GM21737 (cell line): Measurements from ENCODE around the gene DOCK9.

Experiments
- ATAC-seq: cut with Tn5 transposase; IDR thresholded peaks from one replicate; pipeline ENCODE4 v1.9.1; 2021; ENCODE audit warnings: mild to moderate bottlenecking, moderate library complexity; ENCODE audit not compliant: unreplicated experiment

The DOCK9 gene

DNA sequence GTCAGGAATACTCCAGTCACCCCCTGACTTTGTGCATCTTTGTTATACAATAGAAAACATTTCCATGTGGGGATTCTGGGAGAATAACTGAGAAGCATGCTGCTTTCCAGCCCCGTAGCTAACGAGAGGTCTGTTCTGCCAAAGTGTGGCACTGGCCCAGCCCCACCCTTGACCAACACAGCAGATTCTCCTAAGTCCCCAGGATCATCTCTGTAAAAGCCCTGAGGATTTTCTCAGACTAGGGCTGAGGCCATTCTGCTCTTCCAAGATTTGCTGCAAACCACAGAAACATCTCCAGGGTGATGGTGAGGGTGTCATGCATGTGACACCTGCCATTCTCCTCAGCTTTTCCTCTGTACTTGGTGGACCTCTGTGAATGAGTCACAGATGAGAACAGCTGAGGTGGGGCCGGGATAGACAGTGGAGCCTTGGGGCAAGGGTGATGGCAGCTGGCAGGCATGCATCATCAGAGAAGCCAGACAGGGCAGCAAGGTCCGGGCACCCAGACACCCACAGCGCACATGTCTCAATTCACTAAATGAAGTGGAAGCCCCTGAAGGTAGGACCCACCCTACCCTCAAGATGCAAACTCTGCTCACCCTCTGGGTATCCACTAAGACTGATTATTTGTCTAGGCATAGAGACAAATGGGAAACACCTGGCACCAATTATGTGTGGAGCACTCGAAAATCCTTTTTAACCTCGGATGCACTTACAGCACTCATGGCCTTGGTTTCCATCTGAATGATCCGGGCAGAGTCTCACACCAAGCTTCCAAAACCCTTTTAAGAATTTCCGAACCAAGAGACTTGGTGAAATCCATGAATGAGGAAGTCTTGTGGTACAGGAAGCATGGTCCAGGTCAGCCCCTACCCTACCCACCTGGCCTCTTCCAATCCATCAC is 20.1 kb upstream of the DOCK9 start:
- ATAC-seq, result no peak

DNA sequence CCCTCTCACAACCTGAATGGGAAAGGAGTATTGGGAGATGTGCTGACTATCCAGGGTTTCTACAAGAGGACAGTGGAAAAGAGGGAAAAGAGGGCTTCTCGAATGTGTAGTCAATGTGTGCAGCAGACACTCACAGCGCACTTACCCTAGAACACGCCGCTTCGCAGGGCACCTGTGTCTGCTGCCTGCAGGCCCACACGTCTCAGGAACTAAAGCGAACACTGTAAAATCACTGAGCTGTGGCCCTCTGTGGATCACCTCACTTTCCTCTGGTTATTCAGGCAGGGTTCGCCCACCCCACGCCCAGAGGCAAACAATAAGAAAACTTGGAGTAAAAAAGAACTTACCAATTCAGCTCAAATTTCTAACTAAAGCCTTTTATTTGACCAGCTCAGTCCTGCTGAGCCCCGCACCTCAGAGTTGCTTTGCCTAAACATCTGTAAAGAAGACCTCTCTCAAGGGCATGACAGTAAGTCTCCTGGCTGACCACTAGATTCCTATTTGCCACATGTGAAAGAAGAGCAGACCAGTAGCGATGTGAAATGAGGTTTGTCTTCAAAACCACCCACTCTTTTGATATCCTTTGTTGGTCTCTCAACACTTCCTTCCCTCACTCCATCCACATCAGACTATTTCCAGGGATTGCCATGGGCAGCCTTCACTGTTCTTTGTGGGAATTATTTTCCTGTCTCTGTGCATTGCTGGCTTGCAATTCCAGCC is 19.3 kb upstream of the DOCK9 start:
- ATAC-seq, result no peak

DNA sequence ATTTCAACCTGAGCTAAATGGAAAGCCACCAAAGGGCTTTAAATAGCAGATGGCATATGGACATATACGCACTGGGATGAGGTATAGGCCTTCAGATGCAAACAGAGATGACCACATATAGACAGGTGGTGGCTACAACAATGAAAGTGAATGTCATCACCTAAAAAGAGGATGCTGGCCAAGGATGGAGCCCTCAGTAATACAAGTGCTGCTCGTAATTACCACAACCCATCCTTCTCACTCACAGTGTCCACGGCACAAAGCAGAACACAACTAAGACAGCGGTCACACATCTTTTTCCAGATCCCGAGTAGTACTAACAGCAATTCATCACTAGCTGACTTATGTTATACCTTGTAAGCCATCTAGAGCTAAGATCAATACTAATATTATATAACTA is 18.2 kb upstream of the DOCK9 start:
- no peak for ATAC-seq

DNA sequence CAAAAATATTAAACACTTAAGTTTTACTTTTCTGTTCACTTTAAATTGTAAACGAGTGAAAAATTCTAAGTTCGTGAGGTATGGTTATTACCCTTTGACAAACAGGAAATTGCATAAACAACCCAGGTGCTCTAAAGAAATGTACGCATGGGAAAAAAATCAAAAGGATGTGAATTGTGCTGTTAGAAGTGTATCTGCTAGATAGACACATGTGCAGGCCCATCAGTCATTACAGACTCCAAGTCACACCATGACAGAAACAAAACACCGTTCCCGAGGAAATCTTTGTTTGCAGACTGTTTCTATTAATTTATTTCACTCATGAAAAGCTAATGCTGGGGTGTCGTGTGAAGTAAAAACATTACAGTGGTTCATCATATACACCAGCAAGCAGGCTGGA is 17.0 kb upstream of the DOCK9 start:
- no peak for ATAC-seq

DNA sequence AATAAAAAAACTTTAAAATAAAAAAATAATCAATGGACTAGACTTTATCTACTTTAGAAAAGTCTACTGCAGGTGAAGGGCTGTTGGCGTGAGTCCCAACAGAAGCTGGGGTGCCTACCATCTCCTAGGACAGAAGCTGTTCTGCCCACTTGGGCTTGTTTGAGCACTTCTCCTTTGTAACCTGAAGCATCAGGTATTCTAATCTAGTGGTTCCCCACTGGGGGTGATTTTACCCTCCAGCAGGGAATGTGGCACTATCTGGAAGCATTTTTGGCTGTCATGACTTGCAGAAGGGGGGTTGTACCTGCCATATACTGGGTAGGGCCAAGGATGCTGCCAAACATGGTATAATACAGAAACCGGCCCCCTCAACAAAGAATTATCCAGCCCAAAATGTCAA is 16.2 kb upstream of the DOCK9 start:
- ATAC-seq, result no peak

DNA sequence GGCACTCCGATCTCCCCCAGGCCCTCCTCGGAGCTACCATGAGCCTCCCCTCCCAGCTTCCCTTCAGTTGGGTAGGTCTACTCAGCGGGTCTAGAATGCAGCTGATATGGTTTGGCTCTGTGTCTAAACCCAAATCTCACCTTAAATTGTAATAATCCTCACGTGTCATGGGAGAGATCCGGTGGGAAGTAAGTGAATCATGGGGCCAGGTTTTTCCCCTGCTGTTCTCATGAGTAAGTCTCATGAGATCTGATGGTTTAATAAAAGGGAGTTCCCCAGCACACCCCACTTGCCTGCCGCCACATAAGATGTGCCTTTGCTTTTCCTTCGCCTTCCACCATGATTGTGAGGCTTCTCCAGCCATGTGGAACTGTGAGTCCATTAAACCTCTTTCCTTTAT is 14.5 kb upstream of the DOCK9 start:
- no peak for ATAC-seq

DNA sequence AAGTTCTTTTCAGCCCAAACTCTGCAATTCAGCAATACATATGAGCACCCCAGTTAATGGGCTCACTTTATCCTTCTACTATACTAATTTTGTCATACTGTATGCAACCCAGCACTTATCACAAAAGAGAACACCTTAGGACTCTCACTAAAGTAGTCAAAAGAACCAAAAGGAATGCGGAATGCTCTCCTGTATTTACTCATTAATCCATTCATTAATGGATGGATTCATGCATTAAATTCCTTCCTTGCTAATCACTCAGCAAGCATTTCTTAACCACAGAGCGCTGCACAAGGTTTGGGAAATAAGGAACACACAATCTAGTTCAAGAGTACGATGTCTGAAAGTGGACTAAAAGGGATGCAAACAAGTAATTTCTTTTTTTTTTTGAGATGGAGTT is 12.8 kb upstream of the DOCK9 start:
- ATAC-seq, result no peak

DNA sequence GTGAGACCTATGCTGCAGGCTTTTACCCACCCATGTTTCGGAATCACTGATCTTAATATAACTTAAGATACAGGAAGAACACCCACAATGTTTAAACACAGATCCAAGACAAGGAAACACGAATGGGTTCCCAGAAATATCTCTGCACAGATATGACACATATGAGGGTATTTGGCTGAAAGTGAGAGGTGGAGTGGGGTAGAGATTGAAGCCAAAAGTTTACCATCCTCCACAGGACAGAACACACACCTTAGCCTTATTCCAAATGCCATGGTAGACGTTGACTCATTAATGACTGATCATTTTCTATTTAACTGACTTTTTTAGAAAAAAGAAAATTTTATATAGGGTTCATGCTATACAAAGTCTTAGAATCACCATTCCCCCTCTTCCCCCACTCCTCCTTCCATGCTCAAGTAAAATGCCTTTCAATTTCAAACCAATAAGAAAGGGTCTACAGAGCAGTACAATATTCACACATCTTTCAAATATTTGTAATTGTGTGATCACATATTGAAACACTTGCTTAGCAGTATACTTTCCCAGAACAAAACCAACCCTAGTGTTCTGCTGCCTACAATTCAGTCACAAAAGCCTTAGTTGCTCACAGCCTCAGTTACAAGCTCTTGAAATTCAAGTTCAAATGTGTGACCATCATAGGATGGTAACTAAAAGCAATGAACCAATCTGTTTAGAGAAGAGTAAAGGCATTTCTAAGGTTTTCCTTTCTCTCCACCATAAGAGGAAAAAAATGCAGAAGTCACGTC is 11.8 kb upstream of the DOCK9 start:
- ATAC-seq, result no peak

DNA sequence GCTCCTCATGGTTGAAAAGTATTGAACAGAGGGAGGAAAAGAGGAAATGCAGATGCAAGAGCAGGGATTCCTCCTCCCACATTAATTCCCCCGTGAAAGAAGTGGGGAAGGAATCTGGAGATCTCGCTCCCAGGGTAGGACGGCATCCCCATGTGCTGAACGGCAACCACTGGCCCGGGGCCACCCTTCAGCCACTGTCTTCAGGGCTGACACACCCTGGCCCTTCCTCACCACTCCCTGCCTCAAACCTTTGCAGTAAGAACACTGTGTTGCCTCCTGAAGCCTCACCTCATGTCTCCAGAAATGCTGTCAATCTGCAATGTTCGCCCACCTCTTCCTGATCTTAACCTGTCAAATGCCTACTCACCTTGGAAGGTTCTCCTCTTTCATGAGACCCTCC is 10.9 kb upstream of the DOCK9 start:
- no peak for ATAC-seq

DNA sequence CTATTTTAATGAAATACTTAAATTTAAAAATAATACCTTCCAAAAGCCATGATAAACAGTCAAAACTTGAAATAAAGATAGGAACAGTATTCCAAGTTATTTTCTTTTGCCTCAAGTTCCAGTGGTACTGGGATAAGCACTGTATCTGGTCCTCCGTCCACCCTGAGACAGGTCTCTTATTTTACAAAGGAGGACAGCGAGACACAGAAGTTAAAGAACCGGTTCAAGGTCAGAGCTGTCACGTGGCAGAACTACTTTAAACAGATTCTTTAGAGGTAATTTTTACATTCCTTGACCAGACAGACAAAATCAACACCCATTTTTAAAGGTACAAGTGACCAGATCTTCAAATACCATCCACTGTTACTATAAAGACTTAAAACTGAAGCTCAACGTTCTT is 10.4 kb upstream of the DOCK9 start:
- no peak for ATAC-seq

DNA sequence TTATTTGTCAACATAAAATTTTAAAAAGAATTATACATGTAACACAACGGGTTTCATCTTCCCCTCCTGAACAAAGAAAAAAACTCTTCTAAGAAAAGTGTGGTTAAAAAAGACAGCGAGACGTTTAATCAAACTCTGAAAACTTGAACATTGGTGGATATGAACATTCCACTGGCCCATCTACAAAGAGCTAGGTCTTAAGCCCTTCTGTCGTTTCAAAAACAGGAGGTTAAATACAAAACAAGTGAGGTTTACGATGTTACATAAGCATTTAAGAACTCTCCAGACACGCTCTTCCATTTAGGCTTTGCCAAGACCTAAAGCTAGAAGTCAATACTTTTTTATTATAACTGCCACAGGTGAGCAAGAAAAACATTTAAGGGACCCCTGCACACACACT is 9.4 kb upstream of the DOCK9 start:
- ATAC-seq, result no peak

DNA sequence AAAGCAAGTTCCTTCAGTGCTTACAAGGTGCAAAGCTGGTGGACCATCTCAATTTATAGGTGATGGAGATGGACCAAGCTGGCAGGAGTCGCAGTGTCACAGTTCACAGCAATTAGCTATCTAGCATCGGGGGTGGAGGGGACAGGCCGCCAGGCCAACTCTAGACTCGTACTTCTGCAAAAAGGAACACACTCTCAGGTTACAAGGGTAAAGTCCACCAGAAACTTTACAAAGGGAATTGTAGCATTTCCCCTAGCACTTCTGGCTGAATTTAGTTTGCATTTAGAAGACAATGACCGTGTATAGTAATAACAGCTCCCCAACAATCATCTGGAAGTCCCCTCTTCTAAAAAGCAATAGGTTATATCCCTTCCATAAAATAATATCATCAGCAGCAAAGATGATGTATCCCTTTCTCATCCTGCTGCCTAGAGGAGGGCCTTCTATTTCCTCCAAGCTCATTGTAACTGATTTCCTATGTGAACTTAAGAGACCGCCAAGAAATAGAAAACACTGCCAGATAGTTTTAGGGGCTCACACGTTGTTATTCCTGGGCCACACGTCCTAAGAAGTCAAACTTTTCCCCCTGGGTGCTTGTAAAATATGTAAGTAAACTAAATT is 8.5 kb upstream of the DOCK9 start:
- no peak for ATAC-seq

DNA sequence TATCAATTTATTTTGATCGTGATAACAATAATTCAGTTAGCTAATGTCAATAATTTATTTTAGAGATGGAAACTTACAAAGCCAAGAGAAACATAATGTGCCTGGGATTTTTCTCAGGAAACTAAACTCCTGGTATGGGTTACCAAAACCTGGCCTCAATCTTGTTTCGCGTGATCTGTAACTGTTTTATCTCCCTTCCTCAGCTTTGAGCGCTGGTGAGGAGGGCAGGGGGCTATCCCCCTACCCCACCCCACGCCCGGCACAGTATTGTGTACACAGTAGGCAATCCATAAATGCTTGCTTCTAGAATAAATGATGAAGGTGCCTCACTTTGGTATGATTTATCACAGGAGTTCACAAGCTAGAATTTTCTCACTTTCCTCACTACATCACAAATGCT is 7.7 kb upstream of the DOCK9 start:
- no peak for ATAC-seq

DNA sequence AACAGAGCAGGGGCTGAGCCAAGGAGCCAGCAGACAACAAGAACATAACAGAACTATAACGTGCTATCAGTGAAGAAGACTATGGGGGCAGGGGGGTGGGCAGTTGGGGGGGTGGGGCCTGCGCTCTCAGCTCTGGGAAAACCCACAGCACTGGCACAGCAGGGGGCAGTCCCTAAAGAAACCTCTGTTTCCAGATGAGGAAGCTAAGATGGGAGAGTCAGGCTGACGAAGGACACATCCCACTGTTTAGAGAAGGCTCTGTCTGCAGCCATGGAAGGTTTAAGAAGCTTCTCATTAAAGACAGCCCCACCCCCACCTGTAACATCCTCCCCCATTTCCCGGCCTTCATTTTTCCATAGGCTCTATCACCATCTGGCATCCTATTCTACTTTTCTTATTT is 7.1 kb upstream of the DOCK9 start:
- no peak for ATAC-seq

DNA sequence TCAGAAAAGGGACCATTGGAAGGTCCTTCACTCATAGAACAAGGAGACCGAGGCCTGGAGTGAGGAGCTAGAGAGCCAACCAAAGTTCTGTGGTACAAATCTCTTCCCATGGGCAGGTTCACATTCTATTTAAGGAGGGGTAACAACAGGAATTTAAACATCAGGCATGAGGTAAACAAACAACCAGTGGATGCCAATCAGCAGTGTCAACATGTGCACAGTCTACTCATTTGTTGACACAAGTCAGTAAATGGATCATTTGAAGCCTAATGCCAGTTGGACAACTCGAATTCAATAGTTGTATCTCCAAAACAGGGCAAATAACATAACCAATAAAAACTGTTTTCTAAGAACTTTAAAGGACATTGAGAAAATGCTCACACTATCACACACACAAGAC is 6.3 kb upstream of the DOCK9 start:
- ATAC-seq, result no peak

DNA sequence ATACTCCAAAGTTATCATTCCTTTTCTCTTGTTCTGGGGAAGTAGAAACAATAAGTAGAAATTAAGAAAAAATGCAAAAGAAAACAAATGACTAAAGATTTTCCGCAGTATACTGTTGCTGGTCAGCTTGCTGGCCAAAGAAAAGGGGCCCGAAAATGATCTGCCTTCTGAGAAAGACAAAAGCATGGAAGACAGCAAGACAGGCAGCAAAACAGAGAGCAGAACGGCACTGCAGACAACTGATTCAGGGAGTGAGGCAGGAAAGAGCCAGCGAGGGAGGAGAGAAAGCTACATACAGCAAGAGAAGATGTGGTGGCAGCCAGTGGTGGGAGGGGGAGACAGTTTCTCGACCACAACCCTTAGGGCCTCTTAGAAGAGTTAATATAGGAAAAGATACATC is 5.3 kb upstream of the DOCK9 start:
- no peak for ATAC-seq

DNA sequence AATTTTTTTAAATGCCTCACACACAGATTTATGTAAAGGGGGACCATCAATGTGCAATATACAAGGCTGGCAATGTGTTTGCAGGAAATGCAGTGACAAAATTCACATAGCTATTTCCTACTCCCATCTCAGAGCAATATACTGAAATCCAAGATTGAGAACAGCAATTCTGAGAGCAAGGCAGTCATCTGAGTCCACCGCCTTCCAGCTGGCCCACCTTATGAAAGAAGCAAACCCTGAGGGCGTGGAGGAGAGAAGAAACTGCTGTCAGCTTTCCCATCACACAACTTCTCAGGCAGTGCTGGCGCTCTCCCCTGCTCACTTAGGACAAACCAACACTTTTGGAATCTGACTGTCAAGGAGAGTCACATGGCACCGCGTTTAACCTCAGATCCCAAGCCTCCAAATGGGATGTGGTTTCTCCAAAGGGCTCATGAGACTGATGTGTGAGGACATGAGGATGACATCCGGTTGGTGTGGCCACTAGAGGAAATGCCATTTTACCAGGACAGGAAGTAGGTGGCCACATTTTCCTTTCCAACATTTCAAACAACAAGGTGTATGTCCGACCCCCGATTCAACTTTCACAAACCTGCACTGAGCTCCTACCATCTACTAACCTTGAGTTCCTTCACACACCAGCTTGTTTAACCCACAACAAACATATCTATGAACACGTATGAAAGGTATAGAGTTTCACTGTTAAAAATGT is 3.7 kb upstream of the DOCK9 start:
- no peak for ATAC-seq

DNA sequence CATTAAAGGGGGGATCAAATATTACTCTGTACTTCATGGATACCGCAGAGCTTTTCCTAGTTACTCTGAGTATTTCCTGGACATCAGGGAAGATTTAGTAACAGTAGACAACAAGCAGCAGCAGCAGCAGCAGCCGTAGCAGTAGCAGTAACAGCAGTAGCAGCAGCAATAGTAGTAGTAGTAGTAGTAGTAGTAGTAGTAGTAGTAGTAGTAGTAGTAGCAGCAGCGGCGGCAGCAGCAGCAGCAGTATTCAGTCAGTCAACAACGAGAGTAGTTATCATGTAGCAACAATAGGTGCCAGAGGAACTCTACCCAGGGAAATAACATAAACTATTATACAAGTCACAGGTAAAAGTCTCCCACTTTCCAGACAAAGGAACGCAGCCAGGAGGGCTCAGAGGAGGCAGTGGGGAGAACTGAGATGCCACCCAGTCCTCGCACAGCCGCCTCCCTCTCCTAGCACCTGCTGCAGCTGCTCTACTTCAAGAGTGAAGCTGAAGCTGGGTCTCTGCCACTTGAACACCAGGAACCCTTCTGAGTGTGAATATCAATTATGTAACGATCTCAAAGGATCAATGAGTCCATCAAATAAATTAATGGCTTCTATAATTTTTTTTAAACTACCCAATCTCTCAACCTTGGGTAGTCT is 1.3 kb upstream of the DOCK9 start:
- no peak for ATAC-seq

DNA sequence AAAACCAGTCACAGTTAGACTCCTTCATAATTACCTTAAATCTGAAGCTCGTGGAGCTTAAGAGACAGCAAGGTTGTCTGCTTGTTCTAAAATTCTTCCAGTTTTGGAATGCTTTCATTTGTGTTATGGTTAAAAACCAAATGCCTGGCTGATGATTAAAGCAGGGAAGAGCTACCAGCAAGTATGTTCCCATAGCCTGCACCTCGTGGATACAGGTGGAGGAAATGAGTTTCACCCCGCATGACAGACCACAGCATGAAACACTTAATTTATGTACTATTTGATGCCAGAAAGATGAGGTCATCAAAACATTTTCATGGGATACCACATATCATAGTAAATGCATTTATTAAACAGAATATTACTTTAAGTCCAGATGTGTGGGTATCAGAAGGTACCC is 416 bp upstream of the DOCK9 start:
- ATAC-seq, result no peak

DNA sequence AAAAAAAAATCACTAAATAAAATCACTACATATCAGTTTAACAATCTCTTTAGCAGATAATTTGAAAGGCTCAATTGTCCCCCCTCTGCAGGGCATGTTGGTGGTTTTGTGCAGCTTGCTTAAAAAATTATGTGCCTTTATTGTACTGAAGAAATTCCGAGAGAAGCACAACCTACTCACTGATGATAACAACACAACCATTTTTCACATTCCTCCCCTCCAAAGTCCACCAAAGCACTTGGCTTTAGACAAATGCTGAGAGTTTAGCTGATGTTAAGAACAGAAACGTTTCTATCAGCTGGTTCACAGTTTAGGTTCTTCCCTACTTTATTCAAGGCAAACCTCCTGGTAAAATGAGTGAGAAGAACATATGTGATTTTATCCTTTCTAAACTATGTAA is 923 bp downstream of the DOCK9 start:
- ATAC-seq, result no peak
